ENCODE data around the gene ATAT1. TPM values are rescaled to one million over a fixed set of nuclear protein-coding genes. Genes with fewer than 3 reads are reported as not detected.
"Not testable (repeated sequence)": the region's sequence is repeated elsewhere in the genome, so short reads cannot be mapped to it uniquely, and the experiment has no call there.

The ATAT1 gene
- total and polyA plus RNA-seq, 9 of the 15 experiments (the other 6 are each of a cell fraction or from before 2014, with no cell fraction given): 0.65 to 5.8 (median 1.6) TPM

- 54% methylated on average over 11 of the region's 15 CpGs for WGBS (ENCODE audit: insufficient coverage, low coverage, missing lambda C conversion rate)
- 0 out of 2 replicates have a peak, but pooled peaks have one; percentile 21 for TF ChIP-seq SOX6 (IDR thresholded peaks at IDR 0.05)
- TF ChIP-seq ILF3 (IDR thresholded peaks at IDR 0.05; ENCODE audit: borderline replicate concordance): 0 out of 2 replicates have a peak, but pooled peaks have one; percentile 16
- TF ChIP-seq CTCF (IDR thresholded peaks at IDR 0.05 in 2 of 3, conservative IDR thresholded peaks at IDR 0.05 in 1 of 3; ENCODE audit: insufficient read depth in 2 of 3, low read depth in 1 of 3, low read length in 3 of 3): peak; percentile 85 to 92 (median 90)
- peak; percentile 19; the same call in 1 of the 2 replicates for TF ChIP-seq NFATC3 (IDR thresholded peaks at IDR 0.05)
- peak; percentile 53 for TF ChIP-seq POLR2B (IDR thresholded peaks at IDR 0.05; ENCODE audit: low read depth, partially characterized antibody)
- TF ChIP-seq EGR1 (conservative IDR thresholded peaks at IDR 0.05): peak; percentile 85
- peak; percentile 65; the same call in 1 of the 2 replicates for TF ChIP-seq XRCC5 (IDR thresholded peaks at IDR 0.05; ENCODE audit: low read depth, low read length)
- peak; percentile 5 for TF ChIP-seq RBM22 (IDR thresholded peaks at IDR 0.05; ENCODE audit: low read depth, low read length, poor library complexity, severe bottlenecking)
- TF ChIP-seq TFAP4 (CRISPR knock-in tag; IDR thresholded peaks at IDR 0.05; ENCODE audit: borderline replicate concordance): peak; percentile 34; the same call in 1 of the 2 replicates
- peak; percentile 51 to 83; a peak in 3 of 4 replicates for TF ChIP-seq RAD21 (CRISPR knock-in tag; conservative IDR thresholded peaks at IDR 0.05 in 1 of 2, IDR thresholded peaks at IDR 0.05 in 1 of 2)
- 0 out of 4 replicates have a peak, but pooled peaks of 1 of the 2 experiments have one; percentile 37 for TF ChIP-seq MAZ (CRISPR knock-in tag; conservative IDR thresholded peaks at IDR 0.05 in 1 of 2, IDR thresholded peaks at IDR 0.05 in 1 of 2)
- TF ChIP-seq ATF7 (IDR thresholded peaks at IDR 0.05): 0 out of 2 replicates have a peak, but pooled peaks have one; percentile 17
- TF ChIP-seq SMC3 (conservative IDR thresholded peaks at IDR 0.05; ENCODE audit: insufficient read depth, low read depth, low read length): peak; percentile 82
- peak; percentile 46 to 67; a peak in 1 of 4 replicates for TF ChIP-seq ARNT (IDR thresholded peaks at IDR 0.05)
- TF ChIP-seq ZBTB26 (CRISPR knock-in tag; IDR thresholded peaks at IDR 0.05): 0 out of 2 replicates have a peak, but pooled peaks have one; percentile 7
These were observed 29.1 kb upstream of the ATAT1 start for GRCh38 chr6:30597315-30598144.

More at GRCh38 chr6:30597315-30598144, 29.1 kb upstream of the ATAT1 start:
- not testable (repeated sequence) for H3K4me3 ChIP-seq; H3K27me3 ChIP-seq (ENCODE audit: control insufficient read depth in 2 of 2, insufficient read depth in 2 of 2, low read length in 2 of 2); H3K9me1 ChIP-seq (ENCODE audit: control insufficient read depth, insufficient read depth, low read length); H3K27ac ChIP-seq (ENCODE audit: extremely low read depth, low read depth, low read length); H4K20me1 ChIP-seq (replicated peaks; ENCODE audit: control insufficient read depth, insufficient read depth, low read length); H3K9ac ChIP-seq (ENCODE audit: insufficient read depth in 1 of 2, low read depth in 2 of 2, low read length in 2 of 2); H2AFZ ChIP-seq (ENCODE audit: low read depth, low read length); H3K79me2 ChIP-seq (ENCODE audit: control insufficient read depth, insufficient read depth, low read length); BruUV-seq (replicated peaks); H3K9me3 ChIP-seq (replicated peaks; ENCODE audit: control insufficient read depth, insufficient read depth, low read depth, low read length); H3K4me2 ChIP-seq (ENCODE audit: insufficient read depth, low read length)
- in situ Hi-C loops (cut with MboI) (loop anchor here (5.0 kb wide), 1 partner anchor 105 kb away; no protein-coding TSS in a partner anchor), intact Hi-C loops (cut with micrococcal nuclease) (loop anchor here (1.0 kb wide), 2 partner anchors 56 to 114 kb away; no protein-coding TSS in a partner anchor)
- peaks cover 4 to 11% of the 10 kb centered on the region in 2 experiments; a peak in 4 of 5 replicates for H3K4me1 ChIP-seq (replicated peaks in 1 of 2; ENCODE audit: control insufficient read depth in 2 of 2, insufficient read depth in 2 of 2, low read length in 2 of 2)
- ATAC-seq: peak; percentile 91
- DNase-seq (ENCODE audit: extremely low read depth in 1 of 4, low spot score in 3 of 4): peak; percentile 73 to 90 (median 77)
- FAIRE-seq: peak; percentile 94
- ChIA-PET POLR2A (interaction anchor here (0.6 to 13.5 kb wide), 19 partner anchors 9 to 120 kb away, joined by 3 to 310 read pairs (median 5); partner anchors contain the start of genes ABCF1, DHX16, MDC1 and MRPS18B), CTCF (ENCODE audit: low intra/inter-chr PET ratio) (interaction anchor here (0.8 to 1.8 kb wide), 4 partner anchors 8 to 116 kb away, joined by 3 to 17 read pairs (median 8); no protein-coding TSS in a partner anchor)
- peaks cover 67% of the 10 kb centered on the region for H3K36me3 ChIP-seq (ENCODE audit: control insufficient read depth, insufficient read depth, low read length)

All from K562 (cell line).